Measurements from ENCODE around the gene PRSS38.

DNA sequence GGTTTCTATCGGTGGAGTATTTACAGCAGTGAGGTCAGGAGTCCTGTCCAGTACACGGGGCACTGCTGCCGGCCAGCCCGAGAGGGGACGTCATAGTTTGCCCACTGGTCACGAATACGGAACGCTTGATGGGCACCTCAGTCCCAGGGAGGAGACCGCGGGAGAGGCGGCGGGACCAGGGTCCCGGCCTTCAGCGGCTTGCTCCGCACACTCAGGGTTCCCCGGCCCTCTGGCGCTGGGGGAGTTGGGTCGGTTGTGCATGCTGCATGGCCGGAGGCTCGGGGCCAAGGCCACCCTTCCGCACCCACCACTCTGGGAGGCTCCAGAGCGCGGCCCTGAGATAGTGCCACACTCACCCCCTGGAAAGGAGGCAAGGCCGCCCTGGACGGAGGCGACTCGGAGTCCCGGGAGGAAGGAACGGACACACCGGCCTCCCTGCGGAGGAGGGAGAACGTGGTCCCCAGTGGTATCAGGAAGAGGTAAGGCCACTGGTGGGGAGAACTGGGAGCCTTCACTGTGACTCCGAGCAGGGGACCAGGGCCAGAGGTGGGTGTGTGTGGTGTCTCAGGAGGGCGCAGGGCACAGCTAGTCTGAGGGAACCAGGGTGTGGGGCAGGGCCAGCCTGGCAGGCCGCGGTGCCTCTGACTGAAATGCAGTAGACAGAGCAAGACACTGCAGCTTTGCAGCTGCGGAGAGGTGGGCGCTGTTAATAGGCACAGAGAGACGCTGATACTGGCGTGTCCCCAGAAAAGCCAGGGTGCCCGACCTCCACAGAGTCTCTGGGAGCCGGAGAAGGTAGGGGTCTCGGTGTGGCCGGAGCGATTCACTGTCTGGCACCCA, 28.6 kb upstream of the PRSS38 start:
- TF ChIP-seq, protein P1, sequence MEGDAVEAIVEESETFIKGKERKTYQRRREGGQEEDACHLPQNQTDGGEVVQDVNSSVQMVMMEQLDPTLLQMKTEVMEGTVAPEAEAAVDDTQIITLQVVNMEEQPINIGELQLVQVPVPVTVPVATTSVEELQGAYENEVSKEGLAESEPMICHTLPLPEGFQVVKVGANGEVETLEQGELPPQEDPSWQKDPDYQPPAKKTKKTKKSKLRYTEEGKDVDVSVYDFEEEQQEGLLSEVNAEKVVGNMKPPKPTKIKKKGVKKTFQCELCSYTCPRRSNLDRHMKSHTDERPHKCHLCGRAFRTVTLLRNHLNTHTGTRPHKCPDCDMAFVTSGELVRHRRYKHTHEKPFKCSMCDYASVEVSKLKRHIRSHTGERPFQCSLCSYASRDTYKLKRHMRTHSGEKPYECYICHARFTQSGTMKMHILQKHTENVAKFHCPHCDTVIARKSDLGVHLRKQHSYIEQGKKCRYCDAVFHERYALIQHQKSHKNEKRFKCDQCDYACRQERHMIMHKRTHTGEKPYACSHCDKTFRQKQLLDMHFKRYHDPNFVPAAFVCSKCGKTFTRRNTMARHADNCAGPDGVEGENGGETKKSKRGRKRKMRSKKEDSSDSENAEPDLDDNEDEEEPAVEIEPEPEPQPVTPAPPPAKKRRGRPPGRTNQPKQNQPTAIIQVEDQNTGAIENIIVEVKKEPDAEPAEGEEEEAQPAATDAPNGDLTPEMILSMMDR (IDR thresholded peaks at IDR 0.05; ENCODE audit: low read depth, low read length): no peak
- no peak for TF ChIP-seq EZH2phosphoT487 (IDR thresholded peaks at IDR 0.05; ENCODE audit: low read depth)

Measured in OCI-LY3 (cell line).